Osteocyte (in vitro differentiated cells): ENCODE measurements around the gene CLEC9A. TPM values are rescaled to one million over a fixed set of nuclear protein-coding genes. Genes with fewer than 3 reads are reported as not detected.

Experiments used
- DNase-seq: peaks from one replicate; pipeline ENCODE4 v3.0.0; 2021; ENCODE audit warnings: mixed read lengths; ENCODE audit not compliant: unreplicated experiment; ENCODE audit errors: extremely low spot score
- H3K27ac Mint-ChIP-seq: one replicate; pipeline ENCODE4 v1.8.0; 2021; ENCODE audit warnings: mild to moderate bottlenecking, mixed read lengths; ENCODE audit not compliant: unreplicated experiment
- H3K27me3 Mint-ChIP-seq: one replicate; pipeline ENCODE4 v1.8.0; 2021; ENCODE audit warnings: mixed read lengths; ENCODE audit not compliant: unreplicated experiment
- H3K36me3 Mint-ChIP-seq: one replicate; pipeline ENCODE4 v1.8.0; 2021; ENCODE audit warnings: mixed read lengths; ENCODE audit not compliant: unreplicated experiment
- H3K4me1 Mint-ChIP-seq: one replicate; pipeline ENCODE4 v1.8.0; 2021; ENCODE audit warnings: mixed read lengths; ENCODE audit not compliant: unreplicated experiment
- H3K4me3 Mint-ChIP-seq: one replicate; pipeline ENCODE4 v1.8.0; 2021; ENCODE audit warnings: mild to moderate bottlenecking, moderate library complexity, mixed read lengths; ENCODE audit not compliant: unreplicated experiment
- H3K9me3 Mint-ChIP-seq: one replicate; pipeline ENCODE4 v1.8.0; 2021; ENCODE audit warnings: mixed read lengths; ENCODE audit not compliant: unreplicated experiment
- total RNA-seq: library from RNA; stranded (reverse); gene quantifications from 2 replicates; pipeline ENCODE4 v1.2.1, GENCODE V29; 2021
- TF ChIP-seq, protein P1 (sequence below): fragments of 200-600 bp; sonication (generic); IDR thresholded peaks from 2 replicates; pipeline ENCODE4 v1.5.0; 2021; ENCODE audit warnings: antibody characterized with exemption, mild to moderate bottlenecking, moderate library complexity

CLEC9A gene
- total RNA-seq, 1 donor from 2014 or later: not detected

DNA sequence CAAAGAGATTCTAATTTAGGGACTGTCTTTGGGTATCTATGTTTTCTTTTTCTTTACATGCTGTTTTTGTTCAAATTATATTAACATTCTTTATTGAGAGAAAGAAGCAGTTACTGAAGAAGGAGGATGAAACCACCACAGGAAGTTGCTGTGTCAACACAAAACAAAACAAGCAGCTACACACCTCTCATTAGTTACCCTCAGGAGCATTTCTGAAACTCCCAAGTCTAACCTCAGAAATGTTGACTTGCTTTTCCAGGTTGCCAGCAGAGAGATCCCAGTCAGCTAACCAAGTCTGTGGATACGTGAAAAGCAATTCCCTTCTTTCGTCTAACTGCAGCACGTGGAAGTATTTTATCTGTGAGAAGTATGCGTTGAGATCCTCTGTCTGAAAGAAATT is 34.8 kb downstream of the CLEC9A start:
- no peaks in the 10 kb centered on the region for H3K9me3 Mint-ChIP-seq
- no peak overlapping the region for H3K27ac Mint-ChIP-seq
- no peak for DNase-seq
- H3K27me3 Mint-ChIP-seq: peaks cover 3% of the 10 kb centered on the region
- TF ChIP-seq, protein P1, sequence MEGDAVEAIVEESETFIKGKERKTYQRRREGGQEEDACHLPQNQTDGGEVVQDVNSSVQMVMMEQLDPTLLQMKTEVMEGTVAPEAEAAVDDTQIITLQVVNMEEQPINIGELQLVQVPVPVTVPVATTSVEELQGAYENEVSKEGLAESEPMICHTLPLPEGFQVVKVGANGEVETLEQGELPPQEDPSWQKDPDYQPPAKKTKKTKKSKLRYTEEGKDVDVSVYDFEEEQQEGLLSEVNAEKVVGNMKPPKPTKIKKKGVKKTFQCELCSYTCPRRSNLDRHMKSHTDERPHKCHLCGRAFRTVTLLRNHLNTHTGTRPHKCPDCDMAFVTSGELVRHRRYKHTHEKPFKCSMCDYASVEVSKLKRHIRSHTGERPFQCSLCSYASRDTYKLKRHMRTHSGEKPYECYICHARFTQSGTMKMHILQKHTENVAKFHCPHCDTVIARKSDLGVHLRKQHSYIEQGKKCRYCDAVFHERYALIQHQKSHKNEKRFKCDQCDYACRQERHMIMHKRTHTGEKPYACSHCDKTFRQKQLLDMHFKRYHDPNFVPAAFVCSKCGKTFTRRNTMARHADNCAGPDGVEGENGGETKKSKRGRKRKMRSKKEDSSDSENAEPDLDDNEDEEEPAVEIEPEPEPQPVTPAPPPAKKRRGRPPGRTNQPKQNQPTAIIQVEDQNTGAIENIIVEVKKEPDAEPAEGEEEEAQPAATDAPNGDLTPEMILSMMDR: no peak
- H3K4me3 Mint-ChIP-seq: no peak overlapping the region
- no peaks in the 10 kb centered on the region for H3K4me1 Mint-ChIP-seq
- H3K36me3 Mint-ChIP-seq: no peaks in the 10 kb centered on the region

DNA sequence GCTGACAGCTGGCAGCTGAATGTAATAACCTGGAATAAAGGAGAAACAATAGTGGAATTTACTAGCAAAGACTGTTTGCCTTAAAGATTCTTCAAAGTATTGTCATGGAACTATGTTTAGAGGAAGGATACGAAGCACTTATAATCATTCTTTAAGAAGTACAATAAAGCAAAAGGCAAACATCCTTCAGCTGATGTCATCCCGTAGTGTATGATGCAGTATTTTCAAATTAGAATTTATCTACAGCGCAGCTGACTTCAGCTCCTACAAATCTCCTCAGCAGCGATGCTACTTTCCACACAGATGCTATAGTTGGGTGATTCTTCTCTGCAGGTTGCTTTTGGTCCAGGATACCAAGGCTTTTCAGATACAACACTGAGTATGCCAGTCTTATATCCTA is 36.8 kb downstream of the CLEC9A start:
- Mint-ChIP-seq H3K4me1 (no peaks in the 10 kb centered on the region), H3K27me3 (no peaks in the 10 kb centered on the region), H3K9me3 (no peaks in the 10 kb centered on the region), H3K36me3 (no peaks in the 10 kb centered on the region), H3K4me3 (no peak overlapping the region), H3K27ac (no peak overlapping the region)
- TF ChIP-seq, protein P1: no peak
- no peak for DNase-seq

DNA sequence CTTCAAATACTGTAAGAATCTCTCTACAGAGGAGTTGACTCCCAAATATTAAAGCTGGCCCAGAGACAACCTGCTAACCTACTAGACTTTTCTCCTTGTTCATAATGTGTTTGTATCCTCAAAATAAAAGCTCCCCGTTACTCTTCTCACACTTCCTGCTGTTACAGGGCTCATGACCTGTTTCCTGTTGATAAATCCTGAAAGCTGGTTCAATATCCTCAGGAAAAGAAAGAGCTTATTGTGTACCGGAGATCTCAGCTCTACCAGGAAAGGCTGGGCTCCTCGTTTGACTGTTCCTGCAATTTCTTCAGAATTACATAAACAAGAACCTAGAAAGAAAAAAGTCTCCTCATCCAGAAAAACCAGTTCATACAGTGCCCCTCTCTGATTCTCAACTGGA is 37.5 kb downstream of the CLEC9A start:
- no peaks in the 10 kb centered on the region for H3K27me3 Mint-ChIP-seq
- H3K9me3 Mint-ChIP-seq: no peaks in the 10 kb centered on the region
- no peaks in the 10 kb centered on the region for H3K4me1 Mint-ChIP-seq
- H3K27ac Mint-ChIP-seq: no peak overlapping the region
- TF ChIP-seq, protein P1: no peak
- H3K36me3 Mint-ChIP-seq: no peaks in the 10 kb centered on the region
- no peak overlapping the region for H3K4me3 Mint-ChIP-seq
- DNase-seq: no peak

DNA sequence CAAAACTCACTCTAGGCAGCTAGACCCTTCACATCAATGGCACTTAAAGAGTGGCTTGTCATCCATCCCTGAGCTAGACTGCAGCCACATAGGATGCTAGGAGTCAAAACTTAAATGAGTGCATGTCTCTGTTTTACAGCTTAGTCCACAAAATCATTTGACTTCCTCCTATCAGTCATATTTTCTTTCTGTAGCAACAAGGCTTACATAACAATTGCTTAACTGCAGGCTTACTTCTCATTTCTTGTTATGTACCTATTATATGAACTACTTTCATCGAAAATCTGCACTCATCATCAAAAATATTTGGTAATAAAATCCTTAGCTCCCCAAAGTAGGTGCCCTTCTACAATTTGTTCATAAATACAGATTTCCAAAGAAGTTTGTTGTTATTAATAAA is 38.2 kb downstream of the CLEC9A start:
- DNase-seq: no peak
- no peaks in the 10 kb centered on the region for H3K9me3 Mint-ChIP-seq
- no peaks in the 10 kb centered on the region for H3K27me3 Mint-ChIP-seq
- no peaks in the 10 kb centered on the region for H3K4me1 Mint-ChIP-seq
- no peak overlapping the region for H3K27ac Mint-ChIP-seq
- TF ChIP-seq, protein P1: no peak
- H3K36me3 Mint-ChIP-seq: no peaks in the 10 kb centered on the region
- no peak overlapping the region for H3K4me3 Mint-ChIP-seq

DNA sequence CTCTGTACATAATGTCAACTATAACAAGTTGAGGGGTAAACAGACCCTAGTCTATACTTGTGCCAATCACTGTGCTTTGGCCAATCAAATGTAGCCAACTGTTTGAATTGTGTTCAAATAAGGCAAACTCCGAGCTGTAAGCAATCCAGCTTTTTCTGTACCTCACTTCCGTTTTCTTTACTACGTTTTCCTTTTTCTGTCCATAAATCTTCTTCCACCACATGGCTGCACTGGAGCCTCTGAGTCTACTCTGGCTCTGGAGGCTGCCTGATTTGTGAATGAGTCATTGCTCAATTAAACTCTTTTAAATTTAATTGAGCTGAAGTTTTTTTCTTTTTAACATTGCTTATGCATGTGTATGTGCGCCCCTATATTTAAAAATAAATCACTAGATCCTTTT is 38.6 kb downstream of the CLEC9A start:
- H3K27ac Mint-ChIP-seq: no peak overlapping the region

More for the DNA sequence above, 38.6 kb downstream of the CLEC9A start:
- no peaks in the 10 kb centered on the region for H3K4me1 Mint-ChIP-seq
- no peak for DNase-seq
- TF ChIP-seq, protein P1: no peak
- H3K9me3 Mint-ChIP-seq: no peaks in the 10 kb centered on the region
- no peaks in the 10 kb centered on the region for H3K27me3 Mint-ChIP-seq
- no peaks in the 10 kb centered on the region for H3K36me3 Mint-ChIP-seq
- no peak overlapping the region for H3K4me3 Mint-ChIP-seq
